ENCODE results near the gene WAC. TPM values are rescaled to one million over a fixed set of nuclear protein-coding genes. Genes with fewer than 3 reads are reported as not detected.

The WAC gene
- total and polyA plus RNA-seq, 12 donors: 23.6 to 143 (median 104) TPM

- 72 to 80% (median 77%) methylated on average over 8 of the region's 8 CpGs for WGBS, 4 donors
- Histone ChIP-seq H3K27me3 (no peaks in the 10 kb centered on the region), H3K4me3 (no peak overlapping the region), H3K4me1 (replicated peaks in 1 of 2) (peaks cover 5 to 67% of the 10 kb centered on the region in 2 donors), H3K36me3 (replicated peaks in 1 of 2) (peaks cover 0 to 6% of the 10 kb centered on the region in 2 donors), H3K27ac (no peak overlapping the region), H3K9me3 (replicated peaks in 1 of 3) (no peaks in the 10 kb centered on the region)
- intact Hi-C loops (cut with DNase I): no loop called here
- no peak for TF ChIP-seq CTCF (IDR thresholded peaks at IDR 0.05)
- no peak for TF ChIP-seq POLR2A (IDR thresholded peaks at IDR 0.05)
- DNase-seq: no peak
Observed at GRCh38 chr10:28558923-28559508, 26.1 kb downstream of the WAC start.

GRCh38 chr10:28559618-28560017 lies 26.7 kb downstream of the WAC start:
- Histone ChIP-seq H3K27ac (no peak overlapping the region), H3K27me3 (no peaks in the 10 kb centered on the region), H3K36me3 (replicated peaks in 1 of 2) (no peaks in the 10 kb centered on the region), H3K4me3 (no peak overlapping the region), H3K4me1 (replicated peaks in 1 of 2) (peaks cover 5 to 67% of the 10 kb centered on the region in 2 donors), H3K9me3 (replicated peaks in 1 of 3) (no peaks in the 10 kb centered on the region)
- 66 to 80% (median 77%) methylated on average over 4 of the region's 4 CpGs for WGBS, 4 donors
- DNase-seq: no peak
- intact Hi-C loops (cut with DNase I): no loop called here
- TF ChIP-seq CTCF (IDR thresholded peaks at IDR 0.05) (no peak), POLR2A (IDR thresholded peaks at IDR 0.05) (no peak)

- intact Hi-C loops (cut with DNase I): no loop called here
- TF ChIP-seq POLR2A (IDR thresholded peaks at IDR 0.05) (no peak), CTCF (IDR thresholded peaks at IDR 0.05) (no peak)
- no peak overlapping the region for H3K27ac ChIP-seq
- no peak for DNase-seq
- no peak overlapping the region for H3K4me3 ChIP-seq
- no peaks in the 10 kb centered on the region for H3K27me3 ChIP-seq
- H3K36me3 ChIP-seq (replicated peaks in 1 of 2): no peaks in the 10 kb centered on the region
- H3K9me3 ChIP-seq (replicated peaks in 1 of 3): no peaks in the 10 kb centered on the region
- peaks cover 3 to 68% of the 10 kb centered on the region in 2 donors for H3K4me1 ChIP-seq (replicated peaks in 1 of 2)
- 88 to 95% (median 93%) methylated on average over 3 of the region's 3 CpGs for WGBS, 4 donors
Observed at GRCh38 chr10:28560617-28561016, 27.7 kb downstream of the WAC start.

- intact Hi-C loops (cut with DNase I): no loop called here
Observed at GRCh38 chr10:28561531-28561930, 28.6 kb downstream of the WAC start.

More at GRCh38 chr10:28561531-28561930, 28.6 kb downstream of the WAC start:
- H3K9me3 ChIP-seq (replicated peaks in 1 of 3): no peaks in the 10 kb centered on the region
- TF ChIP-seq CTCF (IDR thresholded peaks at IDR 0.05) (no peak), POLR2A (IDR thresholded peaks at IDR 0.05) (no peak)
- 94 to 97% (median 96%) methylated on average over 10 of the region's 10 CpGs for WGBS, 4 donors
- H3K27ac ChIP-seq: no peak overlapping the region
- peaks cover 6 to 76% of the 10 kb centered on the region in 2 donors for H3K4me1 ChIP-seq (replicated peaks in 1 of 2)
- DNase-seq: no peak
- H3K36me3 ChIP-seq (replicated peaks in 1 of 2): no peaks in the 10 kb centered on the region
- no peaks in the 10 kb centered on the region for H3K27me3 ChIP-seq
- no peak overlapping the region for H3K4me3 ChIP-seq
